GM21576 (cell line): ENCODE results near the gene ZBTB7B.
A peak's percentile ranks its signal among the peaks of the same experiment; 100 is the strongest.

Source experiments
- ATAC-seq: cut with Tn5 transposase; IDR thresholded peaks from one replicate; pipeline ENCODE4 v1.9.1; 2021; ENCODE audit warnings: mild to moderate bottlenecking, moderate library complexity; ENCODE audit not compliant: unreplicated experiment

The ZBTB7B gene

DNA sequence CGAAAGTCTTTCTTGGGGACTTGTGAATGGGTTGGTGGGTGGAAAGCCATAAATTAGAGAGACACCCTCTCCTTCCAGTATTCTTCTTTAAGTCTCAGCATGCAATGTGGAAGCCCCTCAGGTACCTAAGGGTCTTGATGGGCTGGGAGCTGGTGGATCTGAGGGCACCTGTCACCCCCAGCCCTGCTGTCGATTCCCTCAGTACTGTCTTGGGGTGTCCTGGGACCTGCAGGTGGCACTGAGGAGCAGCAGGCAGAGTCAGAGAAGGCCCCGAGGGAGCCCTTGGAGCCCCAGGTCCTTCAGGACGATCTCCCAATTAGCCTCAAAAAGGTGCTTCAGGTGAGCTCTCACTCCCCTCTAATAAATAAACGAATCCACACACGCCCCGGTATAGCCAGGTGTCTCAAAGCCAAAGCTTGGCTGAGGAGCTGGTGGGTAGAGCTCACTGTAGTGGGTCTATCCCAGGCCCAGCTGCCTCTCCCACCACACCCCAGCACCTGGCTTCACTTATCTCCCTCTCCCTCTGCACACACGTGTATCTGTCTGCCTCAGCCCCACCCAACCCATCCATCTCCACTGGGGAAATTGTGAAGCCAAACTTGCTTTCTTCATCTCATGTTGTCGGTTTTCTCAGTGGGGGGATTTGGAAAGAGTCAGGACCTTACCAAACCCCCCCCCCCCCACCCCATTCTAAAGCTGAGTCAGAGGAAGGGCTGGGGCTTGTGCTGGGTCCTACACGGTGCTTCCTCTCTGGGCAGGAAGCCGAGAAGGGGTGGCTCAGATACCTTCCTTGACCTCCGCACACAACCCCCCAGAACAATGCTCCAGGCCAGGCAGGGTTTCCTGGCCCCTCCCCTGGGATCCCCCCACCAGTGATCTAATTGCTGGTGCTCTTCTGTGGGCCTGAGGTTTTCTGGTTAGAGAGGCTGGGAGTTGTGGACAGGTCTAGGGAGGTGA is 50.1 kb downstream of the ZBTB7B start:
- no peak for ATAC-seq

DNA sequence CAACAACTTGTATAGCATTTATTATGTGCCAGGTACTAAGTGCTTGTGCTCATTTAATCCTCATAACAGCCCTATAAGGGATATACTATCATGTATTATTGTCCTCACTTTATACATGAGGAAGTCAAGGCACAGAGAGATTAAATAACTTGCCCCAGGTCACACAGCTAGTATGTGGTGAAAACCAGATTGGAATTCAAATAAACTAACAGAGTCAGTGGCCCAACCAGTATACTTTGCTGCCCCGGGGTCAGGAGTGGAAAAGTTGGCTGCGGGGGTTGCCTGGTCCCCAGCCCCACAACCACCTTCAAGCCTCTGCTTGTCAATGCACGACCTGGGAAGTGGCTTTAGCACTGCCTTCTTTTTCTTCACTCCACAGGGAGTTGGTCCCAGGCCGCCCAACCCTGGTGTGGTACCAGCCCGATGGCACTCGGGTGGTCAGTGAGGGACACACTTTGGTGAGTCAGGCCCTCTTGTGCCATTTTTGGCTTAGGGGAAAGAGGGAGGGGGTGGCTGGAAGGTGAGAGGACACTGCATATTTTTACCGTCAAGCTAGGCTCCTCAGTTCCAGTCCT is 51.0 kb downstream of the ZBTB7B start:
- no peak for ATAC-seq

DNA sequence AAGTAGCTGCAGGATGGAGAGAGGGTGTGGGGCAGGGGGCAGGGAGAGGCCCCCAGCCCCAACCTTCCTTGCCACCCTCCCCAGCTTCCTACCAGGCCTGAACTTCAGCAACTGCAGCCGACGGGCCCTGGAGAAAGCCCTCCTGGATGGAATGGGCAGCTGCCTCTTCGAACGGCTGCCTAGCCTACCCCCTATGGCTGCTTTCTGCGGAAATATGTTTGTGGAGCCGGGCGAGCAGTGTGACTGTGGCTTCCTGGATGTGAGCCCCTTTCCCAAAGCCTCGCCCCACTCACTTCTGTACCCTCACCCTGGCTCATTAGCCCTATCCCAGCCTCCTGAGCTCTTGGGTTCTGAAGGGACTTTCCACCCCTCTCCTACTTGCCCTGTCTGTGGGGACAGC is 54.5 kb downstream of the ZBTB7B start:
- no peak for ATAC-seq

DNA sequence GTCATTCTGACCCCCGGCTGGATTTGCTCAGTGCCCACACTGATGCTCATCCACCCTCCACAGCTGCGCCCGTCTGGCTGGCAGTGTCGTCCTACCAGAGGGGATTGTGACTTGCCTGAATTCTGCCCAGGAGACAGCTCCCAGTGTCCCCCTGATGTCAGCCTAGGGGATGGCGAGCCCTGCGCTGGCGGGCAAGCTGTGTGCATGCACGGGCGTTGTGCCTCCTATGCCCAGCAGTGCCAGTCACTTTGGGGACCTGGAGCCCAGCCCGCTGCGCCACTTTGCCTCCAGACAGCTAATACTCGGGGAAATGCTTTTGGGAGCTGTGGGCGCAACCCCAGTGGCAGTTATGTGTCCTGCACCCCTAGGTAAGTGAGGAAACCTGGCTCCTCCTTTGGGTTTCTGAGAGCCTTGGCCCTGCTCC is 55.2 kb downstream of the ZBTB7B start:
- ATAC-seq, result no peak

DNA sequence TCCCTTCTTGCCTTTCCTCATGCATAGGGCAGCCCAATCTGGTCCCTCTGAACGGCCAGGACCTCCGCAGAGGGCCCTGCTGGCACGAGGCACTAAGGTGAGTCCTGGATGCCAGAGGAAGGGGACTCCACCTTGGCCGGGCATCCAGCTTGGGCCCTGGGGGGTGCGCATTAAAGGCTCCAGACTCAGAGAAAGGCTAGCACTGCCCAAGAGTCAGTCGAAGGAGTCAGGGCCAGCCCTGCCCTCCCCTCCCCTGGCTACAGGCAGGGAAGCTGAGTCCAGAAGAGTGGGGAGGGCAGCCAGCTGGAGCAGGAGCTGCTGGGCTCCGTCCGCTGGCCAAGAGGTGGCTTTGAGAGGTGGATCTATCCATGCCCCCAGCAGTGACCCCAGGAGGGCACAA is 58.1 kb downstream of the ZBTB7B start:
- ATAC-seq, result no peak

DNA sequence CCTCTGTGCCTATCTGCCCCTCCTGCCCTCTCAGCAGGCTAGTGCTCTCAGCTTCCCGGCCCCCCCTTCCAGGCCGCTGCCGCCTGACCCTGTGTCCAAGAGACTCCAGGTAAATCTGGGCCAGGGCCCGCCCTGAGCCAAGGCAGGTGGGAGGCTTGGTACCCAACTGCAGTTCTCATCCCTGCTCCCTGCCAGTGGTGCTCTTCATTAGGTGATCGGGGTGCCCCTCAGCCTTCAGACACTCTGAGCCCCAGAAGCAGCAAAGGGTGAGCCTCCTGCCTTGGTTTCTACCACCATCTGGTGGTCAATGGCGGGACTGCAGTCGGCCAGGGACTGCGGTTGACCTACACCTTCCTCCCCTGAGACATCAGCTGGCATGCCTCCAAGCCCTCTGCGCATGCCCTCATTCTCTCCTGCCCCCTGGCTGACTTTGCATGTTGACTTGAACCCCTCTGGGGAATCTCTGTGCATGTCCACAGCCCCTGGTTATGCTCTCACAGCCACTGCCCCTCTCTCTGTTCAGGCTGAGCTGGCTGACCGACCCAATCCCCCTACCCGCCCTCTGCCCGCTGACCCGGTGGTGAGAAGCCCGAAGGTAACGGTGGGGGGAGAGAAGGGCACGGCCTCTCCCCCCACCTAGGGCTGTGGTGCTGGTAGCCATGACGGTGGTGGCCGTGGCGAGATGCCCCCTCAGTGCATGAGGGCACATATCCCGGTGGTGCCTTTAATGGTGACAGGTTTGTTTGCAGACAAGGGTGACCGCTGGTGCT is 59.0 kb downstream of the ZBTB7B start:
- ATAC-seq, result peak; percentile 40

DNA sequence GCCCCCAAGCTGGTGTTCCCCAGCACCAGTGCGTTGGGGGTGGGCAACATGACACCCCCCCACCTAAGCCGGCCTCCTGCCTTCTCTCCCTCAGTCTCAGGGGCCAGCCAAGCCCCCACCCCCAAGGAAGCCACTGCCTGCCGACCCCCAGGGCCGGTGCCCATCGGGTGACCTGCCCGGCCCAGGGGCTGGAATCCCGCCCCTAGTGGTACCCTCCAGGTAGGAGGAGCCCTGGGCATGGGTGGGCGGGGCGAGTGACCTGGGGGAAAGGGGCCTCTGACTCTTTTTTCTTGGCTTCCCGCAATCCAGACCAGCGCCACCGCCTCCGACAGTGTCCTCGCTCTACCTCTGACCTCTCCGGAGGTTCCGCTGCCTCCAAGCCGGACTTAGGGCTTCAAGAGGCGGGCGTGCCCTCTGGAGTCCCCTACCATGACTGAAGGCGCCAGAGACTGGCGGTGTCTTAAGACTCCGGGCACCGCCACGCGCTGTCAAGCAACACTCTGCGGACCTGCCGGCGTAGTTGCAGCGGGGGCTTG is 59.6 kb downstream of the ZBTB7B start:
- no peak for ATAC-seq

DNA sequence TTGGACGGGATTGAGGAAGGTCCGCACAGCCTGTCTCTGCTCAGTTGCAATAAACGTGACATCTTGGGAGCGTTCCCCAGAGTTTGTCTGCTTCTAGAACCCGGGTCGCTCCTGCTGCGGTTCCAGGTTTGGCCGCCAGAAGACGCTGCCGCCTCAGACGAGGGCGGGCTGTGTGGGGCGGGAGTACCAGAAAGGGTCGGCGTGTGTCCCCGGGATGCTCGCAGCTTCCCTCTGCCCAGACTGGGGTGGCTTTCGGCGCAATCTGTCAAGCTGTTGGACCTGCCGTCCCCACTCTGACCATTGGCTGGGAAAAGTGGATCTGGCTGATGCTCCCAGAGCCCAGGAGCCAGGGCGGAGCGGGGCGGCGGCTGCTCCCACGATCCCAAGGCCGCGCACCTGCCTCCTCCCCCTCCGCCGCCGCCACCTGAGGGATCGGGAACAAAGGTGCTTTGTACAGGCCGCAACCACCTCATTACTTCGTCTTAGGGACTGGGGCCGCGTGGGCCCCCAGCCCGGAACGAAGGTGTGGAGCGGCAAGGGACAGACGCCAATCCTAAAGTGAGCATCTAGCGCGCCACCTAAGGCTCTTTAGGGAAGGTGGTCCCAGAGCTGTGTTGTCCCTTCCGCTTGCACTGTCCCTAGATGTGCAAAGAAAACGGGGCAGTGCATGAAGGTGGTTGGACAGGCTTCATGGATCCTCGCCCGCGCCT is 60.3 kb downstream of the ZBTB7B start:
- ATAC-seq, result no peak

DNA sequence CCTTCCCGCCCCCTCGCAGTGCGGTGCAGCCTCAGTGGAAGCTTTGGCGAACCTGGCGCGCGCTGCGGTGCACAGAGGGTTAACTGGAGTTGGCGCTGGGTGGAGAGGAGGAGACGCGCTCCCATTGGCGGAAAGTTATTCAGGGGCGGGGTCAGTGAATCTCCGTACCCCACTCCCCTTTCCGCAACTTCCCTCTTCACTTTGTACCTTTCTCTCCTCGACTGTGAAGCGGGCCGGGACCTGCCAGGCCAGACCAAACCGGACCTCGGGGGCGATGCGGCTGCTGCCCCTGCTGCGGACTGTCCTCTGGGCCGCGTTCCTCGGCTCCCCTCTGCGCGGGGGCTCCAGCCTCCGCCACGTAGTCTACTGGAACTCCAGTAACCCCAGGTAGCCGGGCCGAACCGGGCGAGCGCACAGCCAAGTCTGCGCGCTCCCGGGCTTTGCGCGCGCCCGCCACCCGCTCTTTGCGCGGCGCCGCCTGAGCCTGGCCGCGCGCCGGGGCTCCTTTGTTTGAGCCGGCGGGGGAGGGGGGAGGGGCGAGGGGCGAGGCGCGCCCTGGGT is 61.0 kb downstream of the ZBTB7B start, which contains the start of gene EFNA4:
Gene EFNA4 (plus strand): TSS at position 191 of the 561 bp plus-strand sequence. CDS start 84 bp downstream, at position 275.
- peak; percentile 58 for ATAC-seq

DNA sequence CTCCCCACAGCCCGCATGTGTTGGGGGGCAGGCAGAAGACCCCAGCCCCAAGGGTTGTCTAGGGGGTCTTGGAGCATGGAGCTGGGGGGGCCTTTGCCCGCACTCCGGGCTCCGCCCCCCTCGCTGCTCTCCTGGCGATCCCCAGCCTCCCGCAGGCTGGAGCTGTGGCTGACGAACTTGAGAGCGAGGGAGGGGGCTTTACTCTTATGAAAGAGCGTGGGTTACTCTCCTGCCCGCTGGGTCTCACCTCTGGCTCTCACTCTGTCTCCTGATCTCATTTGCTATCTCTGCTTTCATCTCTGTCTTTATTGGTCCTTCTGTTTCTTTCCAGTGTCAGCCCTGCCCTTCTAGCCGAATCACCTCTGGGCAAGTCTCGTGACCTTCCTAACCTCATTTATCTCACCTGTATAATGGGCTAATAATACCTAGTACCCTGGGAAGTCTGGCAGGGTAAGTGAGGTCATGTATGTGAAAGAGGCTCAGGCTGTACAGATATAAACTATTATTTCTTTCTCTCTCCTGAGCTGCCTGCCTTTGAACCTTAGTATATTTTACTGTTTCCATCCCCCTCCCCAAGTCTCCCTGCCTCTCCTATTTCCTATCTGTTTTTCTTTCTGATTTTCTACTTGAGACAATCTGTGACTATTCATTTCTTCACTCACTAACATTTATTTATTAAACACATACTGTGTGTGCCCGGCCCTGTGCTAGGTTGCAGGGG is 61.7 kb downstream of the ZBTB7B start:
- no peak for ATAC-seq

DNA sequence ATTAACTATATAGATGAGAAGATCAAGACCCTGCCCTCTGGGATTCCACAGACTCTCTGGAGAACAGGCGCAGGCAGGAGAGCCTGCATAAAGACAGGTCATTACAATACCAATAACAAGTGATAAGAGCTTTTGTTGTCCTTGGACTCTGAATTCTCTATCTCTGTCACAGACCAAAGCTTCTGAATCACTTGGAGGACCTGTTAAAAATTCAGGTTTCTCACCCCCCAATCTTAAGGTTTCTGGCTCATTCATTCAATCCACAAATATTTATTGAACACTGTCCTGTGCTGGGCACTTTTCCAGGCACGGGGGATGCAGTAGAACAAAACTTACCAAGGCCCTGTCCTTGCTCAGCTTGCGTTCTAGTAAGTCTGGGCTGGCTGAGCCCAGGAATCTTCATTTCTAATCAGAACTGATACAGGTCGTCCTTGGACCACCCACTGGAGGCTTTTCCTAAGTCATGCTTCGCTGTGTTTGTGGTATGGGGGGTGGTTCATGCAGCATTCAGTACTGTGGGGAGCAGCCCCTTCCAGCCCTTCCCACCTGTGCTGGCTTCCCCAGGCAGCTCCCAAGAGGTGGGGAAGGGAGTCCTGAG is 62.3 kb downstream of the ZBTB7B start:
- ATAC-seq, result no peak

DNA sequence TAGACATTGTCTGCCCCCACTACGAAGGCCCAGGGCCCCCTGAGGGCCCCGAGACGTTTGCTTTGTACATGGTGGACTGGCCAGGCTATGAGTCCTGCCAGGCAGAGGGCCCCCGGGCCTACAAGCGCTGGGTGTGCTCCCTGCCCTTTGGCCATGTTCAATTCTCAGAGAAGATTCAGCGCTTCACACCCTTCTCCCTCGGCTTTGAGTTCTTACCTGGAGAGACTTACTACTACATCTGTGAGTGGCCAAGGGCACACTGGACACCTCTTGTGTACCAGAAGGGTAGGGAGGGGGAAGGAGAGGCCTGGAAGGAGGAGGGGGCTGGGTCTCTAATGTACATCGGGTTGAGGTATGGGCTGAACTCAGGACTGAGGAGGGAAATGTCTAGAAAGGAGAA is 64.2 kb downstream of the ZBTB7B start:
- ATAC-seq, result no peak
